IPS-20b (cell line): ENCODE measurements around the gene PM20D1.
A peak's percentile ranks its signal among the peaks of the same experiment; 100 is the strongest.
"Not testable (repeated sequence)": the region's sequence is repeated elsewhere in the genome, so short reads cannot be mapped to it uniquely, and the experiment has no call there.

Experiments used
- H3K27ac ChIP-seq: one replicate; pipeline ENCODE4 v1.5.1; 2013; ENCODE audit warnings: low read length
- H3K27me3 ChIP-seq: 2 replicates; pipeline ENCODE4 v1.6.1; 2013; ENCODE audit warnings: mild to moderate bottlenecking, low read length, inconsistent platforms; ENCODE audit not compliant: insufficient read depth
- H3K36me3 ChIP-seq: 2 replicates; pipeline ENCODE4 v1.6.1; 2013; ENCODE audit warnings: low read depth, mild to moderate bottlenecking, inconsistent platforms, low read length, moderate library complexity; ENCODE audit not compliant: insufficient read depth
- H3K4me1 ChIP-seq: 2 replicates; pipeline ENCODE4 v1.6.1; 2013; ENCODE audit warnings: mild to moderate bottlenecking, control low read depth, inconsistent platforms, low read length, moderate library complexity; ENCODE audit not compliant: insufficient read depth
- H3K4me3 ChIP-seq: 2 replicates; pipeline ENCODE4 v1.5.1; 2013; ENCODE audit warnings: mild to moderate bottlenecking, low read length, inconsistent platforms
- H3K9ac ChIP-seq: 2 replicates; pipeline ENCODE4 v1.6.1; 2013; ENCODE audit warnings: low read depth, mild to moderate bottlenecking, inconsistent platforms, low read length, moderate library complexity
- H3K9me3 ChIP-seq: 2 replicates; pipeline ENCODE4 v1.6.1; 2013; ENCODE audit warnings: mild to moderate bottlenecking, low read depth, low read length, inconsistent platforms; ENCODE audit not compliant: insufficient read depth

Gene PM20D1

GRCh38 chr1:205837382-205837970 lies 12.5 kb downstream of the PM20D1 start:
- Histone ChIP-seq H3K4me1 (no peaks in the 10 kb centered on the region), H3K9ac (no peak overlapping the region), H3K27me3 (no peaks in the 10 kb centered on the region), H3K36me3 (no peaks in the 10 kb centered on the region), H3K4me3 (no peak overlapping the region), H3K9me3 (no peaks in the 10 kb centered on the region), H3K27ac (no peak overlapping the region)

GRCh38 chr1:205834751-205835150 lies 15.2 kb downstream of the PM20D1 start:
- H3K9ac ChIP-seq = no peak overlapping the region
- H3K27me3 ChIP-seq = no peaks in the 10 kb centered on the region
- H3K9me3 ChIP-seq = no peaks in the 10 kb centered on the region
- no peaks in the 10 kb centered on the region for H3K36me3 ChIP-seq
- H3K4me3 ChIP-seq = no peak overlapping the region
- no peaks in the 10 kb centered on the region for H3K4me1 ChIP-seq
- H3K27ac ChIP-seq = no peak overlapping the region

- Histone ChIP-seq H3K36me3 (no peaks in the 10 kb centered on the region), H3K4me1 (peaks cover 8% of the 10 kb centered on the region; the same call in 1 of the 2 replicates), H3K4me3 (no peak overlapping the region), H3K9me3 (no peaks in the 10 kb centered on the region), H3K9ac (no peak overlapping the region), H3K27ac (no peak overlapping the region), H3K27me3 (no peaks in the 10 kb centered on the region)
Measured at GRCh38 chr1:205832326-205832751, 17.6 kb downstream of the PM20D1 start.

GRCh38 chr1:205827623-205828022 lies 22.3 kb downstream of the PM20D1 start:
- Histone ChIP-seq H3K27me3 (no peaks in the 10 kb centered on the region), H3K27ac (no peak overlapping the region), H3K9me3 (no peaks in the 10 kb centered on the region), H3K36me3 (no peaks in the 10 kb centered on the region), H3K4me3 (no peak overlapping the region), H3K4me1 (peaks cover 8% of the 10 kb centered on the region; the same call in 1 of the 2 replicates), H3K9ac (no peak overlapping the region)

- Histone ChIP-seq H3K27me3 (no peaks in the 10 kb centered on the region), H3K9me3 (no peaks in the 10 kb centered on the region), H3K9ac (no peak overlapping the region), H3K36me3 (no peaks in the 10 kb centered on the region), H3K4me3 (no peak overlapping the region), H3K27ac (no peak overlapping the region), H3K4me1 (peaks cover 8% of the 10 kb centered on the region; the same call in 1 of the 2 replicates)
Measured at GRCh38 chr1:205826995-205827394, 22.9 kb downstream of the PM20D1 start.

- Histone ChIP-seq H3K9ac (no peak overlapping the region), H3K36me3 (no peaks in the 10 kb centered on the region), H3K27ac (no peak overlapping the region)
Measured at GRCh38 chr1:205826016-205826806, 23.7 kb downstream of the PM20D1 start.

GRCh38 chr1:205824180-205824579 lies 25.8 kb downstream of the PM20D1 start:
- Histone ChIP-seq H3K27me3 (no peaks in the 10 kb centered on the region), H3K4me1 (peaks cover 8% of the 10 kb centered on the region; the same call in 1 of the 2 replicates), H3K36me3 (no peaks in the 10 kb centered on the region), H3K9me3 (no peaks in the 10 kb centered on the region), H3K27ac (no peak overlapping the region), H3K9ac (no peak overlapping the region), H3K4me3 (no peak overlapping the region)

More at GRCh38 chr1:205826016-205826806, 23.7 kb downstream of the PM20D1 start:
- Histone ChIP-seq H3K9me3 (no peaks in the 10 kb centered on the region), H3K4me1 (peaks cover 8% of the 10 kb centered on the region; the same call in 1 of the 2 replicates), H3K27me3 (no peaks in the 10 kb centered on the region), H3K4me3 (no peak overlapping the region)

GRCh38 chr1:205823260-205823659 lies 26.7 kb downstream of the PM20D1 start:
- not testable (repeated sequence) for H3K27ac ChIP-seq, H3K4me3 ChIP-seq, H3K36me3 ChIP-seq, H3K27me3 ChIP-seq, H3K4me1 ChIP-seq, H3K9me3 ChIP-seq, H3K9ac ChIP-seq

GRCh38 chr1:205822397-205822796 lies 27.5 kb downstream of the PM20D1 start:
- no peak overlapping the region for H3K4me3 ChIP-seq
- H3K27me3 ChIP-seq = no peaks in the 10 kb centered on the region
- H3K4me1 ChIP-seq = peaks cover under 1% of the 10 kb centered on the region; the same call in 1 of the 2 replicates

GRCh38 chr1:205817988-205818387 lies 31.9 kb downstream of the PM20D1 start:
- H3K4me3 ChIP-seq = no peak overlapping the region
- no peak overlapping the region for H3K27ac ChIP-seq
- no peaks in the 10 kb centered on the region for H3K4me1 ChIP-seq
- peaks cover 13% of the 10 kb centered on the region for H3K27me3 ChIP-seq
- no peaks in the 10 kb centered on the region for H3K9me3 ChIP-seq
- no peaks in the 10 kb centered on the region for H3K36me3 ChIP-seq
- no peak overlapping the region for H3K9ac ChIP-seq

More at GRCh38 chr1:205822397-205822796, 27.5 kb downstream of the PM20D1 start:
- no peak overlapping the region for H3K27ac ChIP-seq
- no peaks in the 10 kb centered on the region for H3K9me3 ChIP-seq
- no peak overlapping the region for H3K9ac ChIP-seq
- no peaks in the 10 kb centered on the region for H3K36me3 ChIP-seq

GRCh38 chr1:205817364-205817763 lies 32.6 kb downstream of the PM20D1 start:
- Histone ChIP-seq H3K4me1 (no peaks in the 10 kb centered on the region), H3K4me3 (no peak overlapping the region), H3K9ac (no peak overlapping the region), H3K9me3 (no peaks in the 10 kb centered on the region), H3K36me3 (no peaks in the 10 kb centered on the region), H3K27me3 (peaks cover 13% of the 10 kb centered on the region), H3K27ac (no peak overlapping the region)

GRCh38 chr1:205813755-205814058 lies 36.2 kb downstream of the PM20D1 start:
- Histone ChIP-seq H3K4me3 (peak overlapping the region; percentile 94), H3K27me3 (peaks cover 13% of the 10 kb centered on the region), H3K27ac (no peak overlapping the region), H3K36me3 (peaks cover 20% of the 10 kb centered on the region), H3K4me1 (peaks cover 4% of the 10 kb centered on the region; the same call in 1 of the 2 replicates), H3K9me3 (no peaks in the 10 kb centered on the region), H3K9ac (peak overlapping the region; percentile 84; the same call in 1 of the 2 replicates)
